GM12892 (cell line): Measurements from ENCODE around the gene PCDHB8.
"Not testable (repeated sequence)": the region's sequence is repeated elsewhere in the genome, so short reads cannot be mapped to it uniquely, and the experiment has no call there.

Source experiments
- DNase-seq: peaks from one replicate; pipeline ENCODE4 v3.0.0; 2011; ENCODE audit not compliant: insufficient read length
- FAIRE-seq: peaks from 2 replicates; lab custom pipeline; 2011; peaks lifted over from hg19 to GRCh38; lab: Jason Lieb, UNC
- POLR2A ChIP-seq: IDR thresholded peaks from 2 replicates; pipeline ENCODE4 v1.6.1; 2011; ENCODE audit warnings: low read depth, low read length, control low read depth
- POLR2AphosphoS5 ChIP-seq: IDR thresholded peaks from 2 replicates; pipeline ENCODE4 v1.6.1; 2011; ENCODE audit warnings: low read depth, low read length, control low read depth
- TAF1 ChIP-seq: IDR thresholded peaks from 2 replicates; pipeline ENCODE4 v1.6.1; 2011; ENCODE audit warnings: low read depth, mild to moderate bottlenecking, control low read depth, low read length, borderline replicate concordance

The PCDHB8 gene

GRCh38 chr5:141196363-141196762, 18.8 kb downstream of the PCDHB8 start:
- DNase-seq (no peak), FAIRE-seq (no peak)
- TF ChIP-seq TAF1 = no peak
- TF ChIP-seq POLR2AphosphoS5 = no peak

GRCh38 chr5:141199359-141200235, 22.0 kb downstream of the PCDHB8 start, which contains the start of gene PCDHB11:
TSS of gene PCDHB11 (plus strand) at chr5:141199627. CDS start at chr5:141199775, 148 bp downstream.
- TF ChIP-seq TAF1 (no peak), POLR2AphosphoS5 (no peak), POLR2A (no peak)
- no peak for DNase-seq
- FAIRE-seq = no peak

GRCh38 chr5:141201126-141201525, 23.5 kb downstream of the PCDHB8 start:
- not testable (repeated sequence) for FAIRE-seq, DNase-seq

GRCh38 chr5:141201646-141202045, 24.1 kb downstream of the PCDHB8 start:
- DNase-seq, FAIRE-seq: not testable (repeated sequence)

- no peak for FAIRE-seq
- no peak for DNase-seq
- TF ChIP-seq TAF1 (no peak), POLR2AphosphoS5 (no peak)
Observed at GRCh38 chr5:141208478-141208877, 30.9 kb downstream of the PCDHB8 start, which contains the start of gene PCDHB12. TSS of gene PCDHB12 (plus strand) at chr5:141208719. CDS start at chr5:141208908, 189 bp downstream.

GRCh38 chr5:141210281-141210680, 32.7 kb downstream of the PCDHB8 start:
- DNase-seq, FAIRE-seq: not testable (repeated sequence)

- FAIRE-seq, DNase-seq: not testable (repeated sequence)
Observed at GRCh38 chr5:141210849-141211248, 33.3 kb downstream of the PCDHB8 start.

GRCh38 chr5:141213656-141214339, 36.2 kb downstream of the PCDHB8 start, which contains the start of gene PCDHB13:
TSS of gene PCDHB13 (plus strand) at chr5:141213919. CDS start at chr5:141214124, 205 bp downstream.
- not testable (repeated sequence) for DNase-seq, FAIRE-seq

- not testable (repeated sequence) for DNase-seq, FAIRE-seq
Observed at GRCh38 chr5:141214583-141214982, 37.0 kb downstream of the PCDHB8 start.

- not testable (repeated sequence) for DNase-seq, FAIRE-seq
Observed at GRCh38 chr5:141215504-141215903, 37.9 kb downstream of the PCDHB8 start.

GRCh38 chr5:141216035-141216434, 38.4 kb downstream of the PCDHB8 start:
- not testable (repeated sequence) for DNase-seq, FAIRE-seq

GRCh38 chr5:141223112-141223783, 45.7 kb downstream of the PCDHB8 start, which contains the start of gene PCDHB14:
TSS of gene PCDHB14 (plus strand) at chr5:141223343. CDS start at chr5:141223506, 163 bp downstream.
- DNase-seq = no peak
- no peak for FAIRE-seq

GRCh38 chr5:141224844-141225243, 47.3 kb downstream of the PCDHB8 start:
- not testable (repeated sequence) for FAIRE-seq, DNase-seq

More at GRCh38 chr5:141223112-141223783, 45.7 kb downstream of the PCDHB8 start, which contains the start of gene PCDHB14:
- TF ChIP-seq POLR2A (no peak), TAF1 (no peak), POLR2AphosphoS5 (no peak)

- FAIRE-seq, DNase-seq: not testable (repeated sequence)
Observed at GRCh38 chr5:141225421-141225820, 47.8 kb downstream of the PCDHB8 start.
